HG03066 (cell line): ENCODE data around the gene RTKN.

Source experiments
- ATAC-seq: cut with Tn5 transposase; IDR thresholded peaks from one replicate; pipeline ENCODE4 v1.9.1; 2021; ENCODE audit warnings: low read depth; ENCODE audit not compliant: unreplicated experiment

Gene RTKN

DNA sequence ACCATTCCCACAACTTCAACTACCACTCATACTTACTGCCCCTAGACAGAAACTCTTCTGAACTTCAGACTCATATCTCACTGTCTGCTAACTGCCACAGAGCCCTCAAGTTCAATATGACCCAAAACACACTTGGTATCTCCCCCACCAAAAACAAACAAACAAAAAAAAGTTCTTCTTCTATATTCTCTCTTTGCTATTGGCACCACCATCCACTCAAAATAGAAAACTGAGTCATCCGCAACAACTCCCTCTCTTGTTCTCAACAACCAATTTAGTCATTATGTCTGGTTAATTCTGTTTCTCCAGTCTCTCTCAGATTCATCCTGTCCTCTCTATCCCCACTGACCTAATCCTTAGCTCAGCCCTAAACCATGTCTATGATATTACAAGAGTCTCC, 54.4 kb downstream of the RTKN start:
- ATAC-seq: no peak

DNA sequence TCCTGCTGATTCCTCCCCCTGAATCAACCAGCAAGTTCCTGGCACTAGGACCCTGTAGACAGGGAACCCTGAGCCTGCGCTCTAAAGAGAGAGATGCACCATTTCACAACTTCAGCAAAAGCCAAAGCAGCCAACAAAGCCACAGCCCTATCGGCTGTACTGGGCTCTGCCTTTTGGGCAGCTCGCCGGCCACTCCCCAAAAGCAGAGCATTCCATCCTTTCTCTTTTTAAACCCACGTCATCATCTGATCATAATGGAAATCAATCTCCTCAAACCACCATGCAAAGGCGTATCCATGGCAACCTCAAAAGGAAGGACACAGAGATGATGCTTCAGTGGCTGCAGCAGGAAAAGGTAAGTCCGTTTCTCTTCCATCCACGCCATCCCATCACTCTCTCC, 56.3 kb downstream of the RTKN start:
- no peak for ATAC-seq

DNA sequence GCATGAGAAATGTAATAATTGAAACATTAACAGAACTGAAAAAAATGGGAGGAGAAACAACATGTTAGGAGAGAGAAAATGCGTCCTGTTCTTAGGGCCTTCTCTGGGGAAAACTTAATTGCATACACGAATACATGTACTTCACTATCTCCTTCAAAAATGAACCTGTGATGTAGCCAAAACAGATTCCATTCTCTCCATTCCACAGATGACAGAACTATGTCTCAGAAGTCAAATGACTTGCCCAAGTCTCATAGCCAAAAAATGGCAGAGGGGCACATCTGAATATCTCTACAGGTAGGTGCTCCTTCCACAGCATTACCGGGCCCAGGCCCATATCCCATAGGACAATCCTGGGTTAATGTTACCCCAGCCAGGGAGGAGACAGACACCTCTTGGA, 57.7 kb downstream of the RTKN start:
- ATAC-seq: no peak

- ATAC-seq: no peak
Measured at GRCh38 chr2:74383254-74383653, 58.5 kb downstream of the RTKN start.

GRCh38 chr2:74381751-74382150, 60.0 kb downstream of the RTKN start:
- ATAC-seq: no peak

- ATAC-seq: no peak
Measured at GRCh38 chr2:74379851-74380789, 61.6 kb downstream of the RTKN start, which contains the start of gene DCTN1. DCTN1 (minus strand) TSS chr2:74380311; CDS start chr2:74380037, 274 bp downstream.

DNA sequence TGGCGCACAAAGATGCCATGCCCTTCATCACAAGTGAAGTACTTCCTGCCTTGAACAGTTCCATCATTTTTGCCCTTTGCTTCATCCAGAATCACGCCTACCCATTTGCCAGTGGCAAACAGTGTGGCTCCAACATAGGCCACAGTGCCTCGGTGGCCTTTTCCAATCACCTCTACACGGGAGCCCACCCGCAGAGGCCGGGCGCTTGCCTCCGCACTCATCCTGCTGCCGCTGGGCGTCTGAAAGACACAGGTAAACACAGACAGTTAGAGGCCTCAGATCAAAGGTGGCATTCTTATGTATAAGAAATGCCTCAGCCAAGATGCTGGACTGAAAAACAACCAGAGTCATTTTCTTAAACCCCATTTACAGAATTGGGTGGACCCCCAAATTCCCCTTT, 63.7 kb downstream of the RTKN start:
- ATAC-seq: no peak

DNA sequence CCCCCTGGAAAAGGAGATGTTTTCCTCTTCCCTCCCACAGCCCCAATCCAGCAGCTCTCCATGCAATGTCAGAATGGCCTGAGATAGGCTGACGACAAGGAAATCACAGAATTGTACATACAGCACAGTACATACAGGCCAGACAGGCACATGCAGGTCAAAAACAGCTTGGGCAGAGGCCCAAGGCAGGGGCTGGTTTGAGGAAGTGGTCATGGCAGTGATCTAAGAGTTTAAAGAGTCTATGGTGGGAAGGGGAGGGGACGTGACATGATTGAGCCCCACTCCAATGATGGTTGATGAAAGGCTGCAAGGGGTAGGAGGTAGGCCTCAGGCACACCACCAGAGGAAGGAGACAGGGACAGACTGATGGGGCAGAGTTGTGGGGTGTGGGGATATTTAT, 65.9 kb downstream of the RTKN start:
- ATAC-seq: no peak
